Nephron (organoid): ENCODE data around the gene ZBTB20.

Source experiments
- H3K27ac Mint-ChIP-seq, 3 experiments: 2 replicates each; pipeline ENCODE4 v1.8.0; 2020; ENCODE audit warnings: mixed read lengths in 3 of 3, mild to moderate bottlenecking in 2 of 3, moderate library complexity in 1 of 3
- H3K27me3 Mint-ChIP-seq: 2 replicates; pipeline ENCODE4 v1.8.0; 2021; ENCODE audit warnings: low read depth, mild to moderate bottlenecking, moderate library complexity, mixed read lengths
- H3K36me3 Mint-ChIP-seq: 2 replicates; pipeline ENCODE4 v1.8.0; 2020; ENCODE audit warnings: low read depth, mixed read lengths
- H3K4me1 Mint-ChIP-seq: 2 replicates; pipeline ENCODE4 v1.8.0; 2020; ENCODE audit warnings: mixed read lengths
- H3K4me3 Mint-ChIP-seq, 3 experiments: 2 replicates each; pipeline ENCODE4 v1.8.0; 2020; ENCODE audit warnings: mild to moderate bottlenecking in 3 of 3, mixed read lengths in 3 of 3, moderate library complexity in 2 of 3
- H3K9me3 Mint-ChIP-seq: 2 replicates; pipeline ENCODE4 v1.8.0; 2020; ENCODE audit warnings: mixed read lengths
- CTCF ChIP-seq, 3 experiments: fragments of 200-600 bp; sonication (generic); IDR thresholded peaks; one replicate each; pipeline ENCODE4 v1.5.0; 2021; ENCODE audit warnings: antibody characterized with exemption in 3 of 3; ENCODE audit not compliant: unreplicated experiment in 3 of 3

The ZBTB20 gene

GRCh38 chr3:114831861-114832260, 315.2 kb downstream of the ZBTB20 start:
- Mint-ChIP-seq H3K36me3 (no peaks in the 10 kb centered on the region), H3K27ac (peak overlapping the region in 1 of 3 experiments; percentile 17), H3K27me3 (no peaks in the 10 kb centered on the region), H3K9me3 (no peaks in the 10 kb centered on the region), H3K4me1 (peaks cover 8% of the 10 kb centered on the region), H3K4me3 (no peak overlapping the region)
- no peak for TF ChIP-seq CTCF (IDR thresholded peaks at IDR 0.05; ENCODE audit: unreplicated experiment in 3 of 3)

- Mint-ChIP-seq H3K4me1 (peaks cover 8% of the 10 kb centered on the region), H3K9me3 (no peaks in the 10 kb centered on the region), H3K4me3 (no peak overlapping the region)
Observed at GRCh38 chr3:114830652-114831051, 316.4 kb downstream of the ZBTB20 start.

GRCh38 chr3:114829783-114830182, 317.3 kb downstream of the ZBTB20 start:
- Mint-ChIP-seq H3K4me1 (peaks cover 8% of the 10 kb centered on the region), H3K27ac (peak overlapping the region; percentile 79 to 93 (median 93)), H3K4me3 (no peak overlapping the region), H3K36me3 (no peaks in the 10 kb centered on the region), H3K27me3 (no peaks in the 10 kb centered on the region), H3K9me3 (no peaks in the 10 kb centered on the region)
- no peak for TF ChIP-seq CTCF (IDR thresholded peaks at IDR 0.05; ENCODE audit: unreplicated experiment in 3 of 3)

More at GRCh38 chr3:114830652-114831051, 316.4 kb downstream of the ZBTB20 start:
- no peak for TF ChIP-seq CTCF (IDR thresholded peaks at IDR 0.05; ENCODE audit: unreplicated experiment in 3 of 3)
- peak overlapping the region; percentile 16 to 93 (median 79) for H3K27ac Mint-ChIP-seq
- H3K27me3 Mint-ChIP-seq = no peaks in the 10 kb centered on the region
- no peaks in the 10 kb centered on the region for H3K36me3 Mint-ChIP-seq

- peak; percentile 46 to 63 (median 53) for TF ChIP-seq CTCF (IDR thresholded peaks at IDR 0.05; ENCODE audit: unreplicated experiment in 3 of 3)
- peaks cover 8% of the 10 kb centered on the region for H3K4me1 Mint-ChIP-seq
- H3K4me3 Mint-ChIP-seq = no peak overlapping the region
- no peaks in the 10 kb centered on the region for H3K36me3 Mint-ChIP-seq
- H3K9me3 Mint-ChIP-seq = no peaks in the 10 kb centered on the region
- no peaks in the 10 kb centered on the region for H3K27me3 Mint-ChIP-seq
- no peak overlapping the region for H3K27ac Mint-ChIP-seq
Observed at GRCh38 chr3:114827495-114827894, 319.6 kb downstream of the ZBTB20 start.

GRCh38 chr3:114824014-114824413, 323.1 kb downstream of the ZBTB20 start:
- TF ChIP-seq CTCF (IDR thresholded peaks at IDR 0.05; ENCODE audit: unreplicated experiment in 3 of 3) = no peak
- no peak overlapping the region for H3K4me3 Mint-ChIP-seq
- no peaks in the 10 kb centered on the region for H3K27me3 Mint-ChIP-seq
- no peaks in the 10 kb centered on the region for H3K9me3 Mint-ChIP-seq
- no peaks in the 10 kb centered on the region for H3K36me3 Mint-ChIP-seq
- no peaks in the 10 kb centered on the region for H3K4me1 Mint-ChIP-seq
- no peak overlapping the region for H3K27ac Mint-ChIP-seq

- TF ChIP-seq CTCF (IDR thresholded peaks at IDR 0.05; ENCODE audit: unreplicated experiment in 3 of 3) = no peak
- Mint-ChIP-seq H3K4me1 (no peaks in the 10 kb centered on the region), H3K4me3 (no peak overlapping the region), H3K9me3 (no peaks in the 10 kb centered on the region), H3K36me3 (no peaks in the 10 kb centered on the region), H3K27ac (no peak overlapping the region), H3K27me3 (no peaks in the 10 kb centered on the region)
Observed at GRCh38 chr3:114823061-114823460, 324.0 kb downstream of the ZBTB20 start.
